Neutrophil (primary cell): Measurements from ENCODE around the gene DSC2.

Experiments used
- H3K27ac ChIP-seq: fragments of 200-600 bp; sonication (generic); 2 replicates; pipeline ENCODE4 v1.5.1; 2016; ENCODE audit warnings: mild to moderate bottlenecking, moderate library complexity
- H3K27me3 ChIP-seq: fragments of 200-600 bp; sonication (generic); 2 replicates; pipeline ENCODE4 v1.6.0; 2016; ENCODE audit warnings: mild to moderate bottlenecking
- H3K36me3 ChIP-seq: fragments of 200-600 bp; sonication (generic); 2 replicates; pipeline ENCODE4 v1.5.1; 2017
- H3K4me1 ChIP-seq, 2 experiments: fragments of 200-600 bp in 1 of 2; sonication (generic) in 1 of 2; 1 replicate in 1 of 2; 2 replicates in 1 of 2; pipeline versions ENCODE4 v1.5.1 to v1.6.1; 2013 to 2016; ENCODE audit warnings: low read depth in 1 of 2, low read length in 1 of 2, mild to moderate bottlenecking in 1 of 2, moderate library complexity in 1 of 2; ENCODE audit not compliant: control insufficient read depth in 1 of 2, insufficient read depth in 1 of 2
- H3K4me3 ChIP-seq, 2 experiments: fragments of 200-600 bp in 1 of 2; sonication (generic) in 1 of 2; 1 replicate in 1 of 2; 2 replicates in 1 of 2; pipeline ENCODE4 v1.5.1; 2013 to 2016; ENCODE audit warnings: low read depth in 1 of 2, low read length in 1 of 2, mild to moderate bottlenecking in 1 of 2, moderate library complexity in 1 of 2
- H3K9me3 ChIP-seq: fragments of 200-600 bp; sonication (generic); 2 replicates; pipeline ENCODE4 v1.5.1; 2016
- TF ChIP-seq, protein P1 (sequence below): fragments of 200-600 bp; sonication (generic); IDR thresholded peaks from 2 replicates; pipeline ENCODE4 v1.5.1; 2016; ENCODE audit warnings: antibody characterized with exemption

Gene DSC2

DNA sequence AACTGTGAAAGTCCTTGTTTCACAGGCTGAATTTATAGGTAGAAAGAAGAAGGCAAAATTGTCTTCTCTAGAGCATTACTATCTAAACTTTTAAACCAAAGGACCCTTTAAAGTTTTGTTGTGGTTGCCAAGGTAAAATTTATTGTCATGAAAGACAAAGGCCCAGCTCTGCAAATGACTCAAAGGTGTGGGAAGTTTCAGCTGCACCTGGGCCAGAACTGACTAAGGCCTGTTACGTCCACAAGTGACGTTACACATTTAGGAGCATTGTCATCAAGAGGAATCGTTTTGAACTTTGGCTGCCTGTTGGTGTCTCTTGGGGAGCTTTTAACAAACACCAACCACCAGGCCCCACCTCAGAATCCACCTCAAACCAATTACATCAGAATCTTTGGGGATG, 51.6 kb downstream of the DSC2 start:
- Histone ChIP-seq H3K36me3 (no peaks in the 10 kb centered on the region), H3K27ac (no peak overlapping the region), H3K27me3 (peaks cover 26% of the 10 kb centered on the region), H3K9me3 (no peaks in the 10 kb centered on the region), H3K4me1 (no peaks in the 10 kb centered on the region), H3K4me3 (no peak overlapping the region)
- TF ChIP-seq, protein P1, sequence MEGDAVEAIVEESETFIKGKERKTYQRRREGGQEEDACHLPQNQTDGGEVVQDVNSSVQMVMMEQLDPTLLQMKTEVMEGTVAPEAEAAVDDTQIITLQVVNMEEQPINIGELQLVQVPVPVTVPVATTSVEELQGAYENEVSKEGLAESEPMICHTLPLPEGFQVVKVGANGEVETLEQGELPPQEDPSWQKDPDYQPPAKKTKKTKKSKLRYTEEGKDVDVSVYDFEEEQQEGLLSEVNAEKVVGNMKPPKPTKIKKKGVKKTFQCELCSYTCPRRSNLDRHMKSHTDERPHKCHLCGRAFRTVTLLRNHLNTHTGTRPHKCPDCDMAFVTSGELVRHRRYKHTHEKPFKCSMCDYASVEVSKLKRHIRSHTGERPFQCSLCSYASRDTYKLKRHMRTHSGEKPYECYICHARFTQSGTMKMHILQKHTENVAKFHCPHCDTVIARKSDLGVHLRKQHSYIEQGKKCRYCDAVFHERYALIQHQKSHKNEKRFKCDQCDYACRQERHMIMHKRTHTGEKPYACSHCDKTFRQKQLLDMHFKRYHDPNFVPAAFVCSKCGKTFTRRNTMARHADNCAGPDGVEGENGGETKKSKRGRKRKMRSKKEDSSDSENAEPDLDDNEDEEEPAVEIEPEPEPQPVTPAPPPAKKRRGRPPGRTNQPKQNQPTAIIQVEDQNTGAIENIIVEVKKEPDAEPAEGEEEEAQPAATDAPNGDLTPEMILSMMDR: no peak

DNA sequence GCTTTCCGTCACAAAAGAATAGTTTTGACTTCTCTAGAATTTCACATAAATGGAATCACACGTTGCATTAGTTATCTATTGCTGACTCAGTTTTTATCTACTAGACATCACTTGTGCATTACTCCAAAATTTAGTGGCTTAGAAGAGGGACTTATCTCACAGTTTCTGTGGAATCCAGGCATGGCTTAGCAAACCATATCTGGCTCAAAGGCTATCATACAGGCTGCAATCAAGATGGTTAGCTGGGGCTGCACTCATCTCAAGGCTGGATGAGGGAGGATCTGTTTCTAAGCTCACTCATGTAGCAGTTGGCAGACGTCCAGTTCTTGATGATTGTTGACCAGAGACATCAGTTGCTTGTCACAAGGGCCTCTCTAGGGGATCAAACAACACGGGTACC, 53.0 kb downstream of the DSC2 start:
- H3K4me3 ChIP-seq: no peak overlapping the region
- peaks cover 40% of the 10 kb centered on the region for H3K27me3 ChIP-seq
- H3K4me1 ChIP-seq: no peaks in the 10 kb centered on the region
- H3K36me3 ChIP-seq: no peaks in the 10 kb centered on the region
- H3K27ac ChIP-seq: no peak overlapping the region
- TF ChIP-seq, protein P1: no peak
- no peaks in the 10 kb centered on the region for H3K9me3 ChIP-seq

DNA sequence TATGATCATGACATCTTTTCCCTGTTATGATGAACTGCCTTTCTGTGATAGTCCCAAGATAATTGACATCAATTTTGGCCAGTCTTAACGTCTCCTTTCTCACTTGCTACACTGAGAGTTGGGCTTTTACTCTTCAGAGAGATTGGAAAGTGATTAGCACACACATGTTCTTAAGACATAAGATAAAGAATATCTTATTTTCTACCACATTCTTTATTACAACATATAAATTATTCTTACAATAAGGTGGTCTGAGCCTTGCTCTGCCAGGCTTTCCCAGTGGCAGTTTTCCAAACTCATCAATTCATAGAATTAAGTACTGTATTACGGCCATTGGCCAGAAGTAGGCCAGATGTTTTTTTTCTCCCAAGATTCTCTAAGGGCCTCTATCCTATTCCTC, 54.0 kb downstream of the DSC2 start:
- TF ChIP-seq, protein P1: no peak

DNA sequence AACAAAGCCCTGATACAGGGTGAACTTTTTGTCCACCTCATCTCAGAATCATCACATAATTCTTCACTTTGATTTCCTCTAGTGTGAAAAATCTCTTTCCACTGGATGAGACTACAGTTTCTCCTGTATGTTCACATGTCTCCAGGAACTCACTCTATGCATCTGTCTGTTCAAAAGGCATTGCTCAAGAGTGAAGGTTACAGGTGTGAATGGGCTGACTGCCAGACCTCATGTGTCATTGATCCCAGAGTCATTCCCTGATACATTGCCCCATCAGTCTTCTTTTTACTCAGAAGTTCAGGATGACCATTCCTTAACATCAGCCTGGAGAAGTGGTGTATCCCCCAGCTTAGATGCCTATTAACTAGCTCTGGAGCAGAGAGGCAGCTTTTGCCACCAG, 55.3 kb downstream of the DSC2 start:
- Histone ChIP-seq H3K27me3 (peaks cover 63% of the 10 kb centered on the region), H3K27ac (no peak overlapping the region), H3K9me3 (no peaks in the 10 kb centered on the region), H3K36me3 (no peaks in the 10 kb centered on the region), H3K4me3 (no peak overlapping the region), H3K4me1 (peaks cover 0 to 8% of the 10 kb centered on the region in 2 experiments)
- TF ChIP-seq, protein P1: no peak

More for the DNA sequence above, 54.0 kb downstream of the DSC2 start:
- no peaks in the 10 kb centered on the region for H3K36me3 ChIP-seq
- H3K27ac ChIP-seq: no peak overlapping the region
- H3K4me3 ChIP-seq: no peak overlapping the region
- no peaks in the 10 kb centered on the region for H3K4me1 ChIP-seq
- peaks cover 50% of the 10 kb centered on the region for H3K27me3 ChIP-seq
- no peaks in the 10 kb centered on the region for H3K9me3 ChIP-seq

DNA sequence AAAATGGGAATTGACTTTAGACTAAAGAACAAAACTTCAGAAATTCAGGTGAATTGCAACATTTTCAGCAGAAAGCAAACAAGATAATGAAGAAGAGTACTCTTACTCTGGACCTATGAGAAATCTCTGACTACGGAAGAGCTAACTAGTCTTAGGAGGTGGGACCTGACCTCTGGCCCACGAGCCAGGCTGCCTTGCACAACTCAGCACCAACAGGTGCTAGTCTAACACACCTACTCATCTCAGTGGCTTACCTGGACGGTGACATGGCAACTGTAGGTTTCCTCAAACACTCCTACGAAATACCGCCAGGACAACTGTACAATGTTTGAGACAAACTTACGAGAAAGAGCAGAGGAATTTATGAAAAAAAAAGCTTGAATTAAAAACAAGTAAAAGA, 56.6 kb downstream of the DSC2 start:
- Histone ChIP-seq H3K9me3 (no peaks in the 10 kb centered on the region), H3K27me3 (peaks cover 76% of the 10 kb centered on the region), H3K4me1 (peaks cover 0 to 11% of the 10 kb centered on the region in 2 experiments), H3K4me3 (no peak overlapping the region), H3K36me3 (no peaks in the 10 kb centered on the region), H3K27ac (no peak overlapping the region)
- TF ChIP-seq, protein P1: no peak

DNA sequence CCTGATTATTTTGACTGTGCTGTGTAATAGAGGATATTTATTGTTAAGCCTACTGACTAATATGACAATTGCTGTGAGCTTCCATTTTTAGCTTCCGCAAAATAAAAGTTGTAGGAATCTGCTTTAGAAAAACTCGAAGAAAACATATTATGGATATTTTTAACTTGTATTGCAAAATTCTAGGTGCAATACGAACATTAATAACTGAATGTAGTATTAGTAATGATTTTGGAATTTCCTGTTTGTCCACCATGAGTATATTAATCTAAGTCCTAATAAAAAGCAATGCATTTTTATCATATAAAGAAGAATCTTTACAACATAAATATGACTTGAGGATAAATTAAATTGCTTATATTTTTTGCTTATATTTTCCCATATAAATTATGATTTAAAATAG, 57.3 kb downstream of the DSC2 start:
- no peak overlapping the region for H3K27ac ChIP-seq
- no peaks in the 10 kb centered on the region for H3K9me3 ChIP-seq
- TF ChIP-seq, protein P1: no peak
- peaks cover 0 to 11% of the 10 kb centered on the region in 2 experiments for H3K4me1 ChIP-seq
- no peaks in the 10 kb centered on the region for H3K36me3 ChIP-seq
- H3K4me3 ChIP-seq: no peak overlapping the region
- peaks cover 83% of the 10 kb centered on the region for H3K27me3 ChIP-seq
